A549 (cell line): ENCODE results near the gene ZNF341. TPM values are rescaled to one million over a fixed set of nuclear protein-coding genes. Genes with fewer than 3 reads are reported as not detected.

Source experiments
- ATAC-seq, 2 experiments: fragments of 200-7000 bp in 1 of 2; fragments of >200 bp in 1 of 2; cut with Nextera tagmentation in 1 of 2; cut with Tn5 transposase in 1 of 2; 3 replicates each; pipeline versions ENCODE4 v1.8.0 to v1.9.1; 2018 to 2020; ENCODE audit warnings: mild to moderate bottlenecking in 1 of 2, moderate library complexity in 1 of 2
- CTCF ChIA-PET: fragments of 300-600 bp; sonication (Branson Sonifier 250); formaldehyde crosslinking; extraction: SDS; loops from one replicate; lab custom pipeline; 2021; ENCODE audit warnings: antibody characterized with exemption, inconsistent platforms; lab: Yijun Ruan, JAX
- POLR2A ChIA-PET: fragments of 350-600 bp; formaldehyde crosslinking; extraction: SDS; loops from one replicate; lab custom pipeline; 2021; ENCODE audit warnings: antibody characterized with exemption, inconsistent platforms; lab: Yijun Ruan, JAX
- DNase-seq, 2 experiments: peaks; one replicate each; pipeline versions ENCODE4 v3.0.0 to v3.0.0-alpha.2; 2011 to 2016; ENCODE audit warnings: low read depth in 1 of 2, low spot score in 1 of 2
- FAIRE-seq: peaks from 2 replicates; lab custom pipeline; 2011; peaks lifted over from hg19 to GRCh38; lab: Jason Lieb, UNC
- H3K27ac ChIP-seq, 2 experiments: fragments of >200 bp; sonication (Bioruptor Twin); formaldehyde crosslinking; 3 replicates each; pipeline ENCODE4 v1.5.1; 2016 to 2017
- H3K4me1 ChIP-seq: fragments of >200 bp; sonication (Bioruptor Twin); formaldehyde crosslinking; 3 replicates; pipeline ENCODE4 v1.6.1; 2016
- H3K4me2 ChIP-seq: fragments of >200 bp; sonication (Bioruptor Twin); formaldehyde crosslinking; 3 replicates; pipeline ENCODE4 v1.6.1; 2016
- H3K4me3 ChIP-seq: fragments of >200 bp; sonication (Bioruptor Twin); formaldehyde crosslinking; 3 replicates; pipeline ENCODE4 v1.5.1; 2016
- H3K9me3 ChIP-seq: fragments of >200 bp; sonication (Bioruptor Twin); formaldehyde crosslinking; 3 replicates; pipeline ENCODE4 v1.6.1; 2016
- ATOH8 ChIP-seq: fragments of 250-450 bp; sonication (Bioruptor Pico); IDR thresholded peaks from 2 replicates; pipeline ENCODE4 v1.5.0; 2020; ENCODE audit warnings: low read depth, mild to moderate bottlenecking, moderate library complexity
- CBX2 ChIP-seq: fragments of 200-600 bp; sonication (generic); IDR thresholded peaks from 2 replicates; pipeline ENCODE4 v1.6.1; 2016; ENCODE audit warnings: low read depth, mild to moderate bottlenecking, borderline replicate concordance
- CEBPB ChIP-seq, 2 experiments: fragments of >200 bp in 1 of 2; sonication (Bioruptor Twin) in 1 of 2; formaldehyde crosslinking in 1 of 2; IDR thresholded peaks; 2 replicates each; pipeline ENCODE4 v1.6.1; 2012 to 2016
- CHD2 ChIP-seq: fragments of 150-350 bp; IDR thresholded peaks from 2 replicates; pipeline ENCODE4 v1.6.1; 2014; ENCODE audit warnings: low read length; ENCODE audit not compliant: partially characterized antibody
- EHF ChIP-seq: fragments of 250-450 bp; sonication (Bioruptor Pico); IDR thresholded peaks from 2 replicates; pipeline ENCODE4 v1.5.0; 2020; ENCODE audit warnings: mild to moderate bottlenecking
- EHMT2 ChIP-seq: fragments of 200-600 bp; sonication (generic); IDR thresholded peaks from 2 replicates; pipeline ENCODE4 v1.6.1; 2016; ENCODE audit warnings: antibody characterized with exemption, low read depth, mild to moderate bottlenecking, moderate library complexity
- EP300 ChIP-seq, 2 experiments: fragments of >200 bp; sonication (Bioruptor Twin); formaldehyde crosslinking; IDR thresholded peaks; 2 replicates in 1 of 2; 3 replicates in 1 of 2; pipeline ENCODE4 v1.6.1; 2016 to 2017
- ESRRA ChIP-seq: fragments of 150-350 bp; IDR thresholded peaks from 2 replicates; pipeline ENCODE4 v1.6.1; 2014; ENCODE audit warnings: mild to moderate bottlenecking, low read length, borderline replicate concordance
- FOSL2 ChIP-seq, 2 experiments: fragments of 450-650 bp in 1 of 2; fragments of >200 bp in 1 of 2; sonication (Bioruptor Twin) in 1 of 2; formaldehyde crosslinking; IDR thresholded peaks; 2 replicates each; pipeline versions ENCODE4 v1.5.0 to v1.6.1; 2016 to 2020; ENCODE audit warnings: mild to moderate bottlenecking in 1 of 2, moderate library complexity in 1 of 2
- FOXS1 ChIP-seq: fragments of 250-450 bp; sonication (Bioruptor Pico); IDR thresholded peaks from 2 replicates; pipeline ENCODE4 v1.5.0; 2020; ENCODE audit warnings: mild to moderate bottlenecking, moderate library complexity
- HEYL ChIP-seq: fragments of 250-450 bp; sonication (Bioruptor Pico); IDR thresholded peaks from 2 replicates; pipeline ENCODE4 v1.8.0; 2021; ENCODE audit warnings: mild to moderate bottlenecking, moderate library complexity
- HMGXB4 ChIP-seq: fragments of 250-450 bp; sonication (Bioruptor Pico); IDR thresholded peaks from 2 replicates; pipeline ENCODE4 v1.5.0; 2021; ENCODE audit warnings: mild to moderate bottlenecking, moderate library complexity, borderline replicate concordance
- HOXA7 ChIP-seq: fragments of 250-450 bp; sonication (Bioruptor Pico); IDR thresholded peaks from 2 replicates; pipeline ENCODE4 v1.5.0; 2020; ENCODE audit warnings: mild to moderate bottlenecking, moderate library complexity
- JUN ChIP-seq, 2 experiments: fragments of >200 bp; sonication (Bioruptor Twin); formaldehyde crosslinking; IDR thresholded peaks; 2 replicates in 1 of 2; 3 replicates in 1 of 2; pipeline ENCODE4 v1.6.1; 2016 to 2017
- MAX ChIP-seq: IDR thresholded peaks from 2 replicates; pipeline ENCODE4 v1.6.1; 2012
- MAZ ChIP-seq: fragments of 150-350 bp; IDR thresholded peaks from 2 replicates; pipeline ENCODE4 v1.6.1; 2014; ENCODE audit warnings: antibody characterized with exemption, low read depth, low read length, borderline replicate concordance
- MYC ChIP-seq: IDR thresholded peaks from 2 replicates; pipeline ENCODE4 v1.6.1; 2012; ENCODE audit warnings: mild to moderate bottlenecking, inconsistent platforms, low read length, improper control_type of control experiment, borderline replicate concordance
- NFE2L2 ChIP-seq: fragments of 150-350 bp; conservative IDR thresholded peaks from 2 replicates; pipeline ENCODE4 v1.6.1; 2014; ENCODE audit warnings: low read length
- PBX3 ChIP-seq: IDR thresholded peaks from 2 replicates; pipeline ENCODE4 v1.6.1; 2012
- PHF8 ChIP-seq: fragments of 200-600 bp; sonication (generic); IDR thresholded peaks from 2 replicates; pipeline ENCODE4 v1.6.1; 2016; ENCODE audit warnings: low read depth, mild to moderate bottlenecking, antibody characterized with exemption, moderate library complexity, borderline replicate concordance
- POLR2A ChIP-seq: IDR thresholded peaks from 2 replicates; pipeline ENCODE4 v1.6.1; 2012; ENCODE audit warnings: mild to moderate bottlenecking, low read length
- POLR2AphosphoS2 ChIP-seq: conservative IDR thresholded peaks from 2 replicates; pipeline ENCODE4 v1.6.1; 2012; ENCODE audit warnings: low read length, improper control_type of control experiment, inconsistent platforms
- RAD21 ChIP-seq, 2 experiments: fragments of >200 bp in 1 of 2; sonication (Bioruptor Twin) in 1 of 2; formaldehyde crosslinking in 1 of 2; IDR thresholded peaks in 1 of 2; conservative IDR thresholded peaks in 1 of 2; 2 replicates in 1 of 2; 3 replicates in 1 of 2; pipeline ENCODE4 v1.6.1; 2012 to 2018; ENCODE audit warnings: inconsistent platforms in 1 of 2
- RARB ChIP-seq: fragments of 250-450 bp; sonication (Bioruptor Pico); IDR thresholded peaks from 2 replicates; pipeline ENCODE4 v1.8.0; 2021; ENCODE audit warnings: mild to moderate bottlenecking, moderate library complexity
- RFX5 ChIP-seq: fragments of 450-650 bp; IDR thresholded peaks from 2 replicates; pipeline ENCODE4 v1.7.1; 2014; ENCODE audit warnings: antibody characterized with exemption, mild to moderate bottlenecking, moderate library complexity
- SMC3 ChIP-seq: fragments of >200 bp; sonication (Bioruptor Twin); formaldehyde crosslinking; IDR thresholded peaks from 3 replicates; pipeline ENCODE4 v1.6.1; 2018; ENCODE audit warnings: inconsistent platforms
- TP53 ChIP-seq: fragments of 250-450 bp; sonication (Bioruptor Pico); IDR thresholded peaks from 2 replicates; pipeline ENCODE4 v1.5.0; 2021; ENCODE audit warnings: mild to moderate bottlenecking, moderate library complexity
- USF2 ChIP-seq: fragments of 450-650 bp; IDR thresholded peaks from 2 replicates; pipeline ENCODE4 v1.6.1; 2014; ENCODE audit warnings: antibody characterized with exemption
- WGBS: methylation state at CpG from one replicate; pipeline ENCODE4 v1.1.6; 2017; ENCODE audit errors: missing lambda C conversion rate; 5-methylcytosine and 5-hydroxymethylcytosine counted together
- polyA plus RNA-seq, 4 experiments: library from polyadenylated mRNA; depleted of rRNA in 3 of 4; stranded (reverse); fragments of >200 nt; fragmentation: RNase III in 1 of 4; extraction: RNeasy Plus Mini Kit Qiagen cat#74134 plus additional on column Dnase treatment in 1 of 4; gene quantifications; 2 replicates in 3 of 4; 3 replicates in 1 of 4; pipeline ENCODE4 v1.2.3, GENCODE V29; 2011 to 2017

Gene ZNF341
- polyA plus RNA-seq, 2 of the 4 experiments (the other 2 are of a cell fraction) = 2.1 to 4.1 TPM

GRCh38 chr20:33719277-33719988, 12.4 kb upstream of the ZNF341 start:
- H3K27ac ChIP-seq = peak overlapping the region; percentile 64 to 84
- no peak for DNase-seq
- 71% methylated on average over 13 of the region's 13 CpGs for WGBS
- TF ChIP-seq CBX2 (no peak), JUN (IDR thresholded peaks at IDR 0.05) (no peak), SMC3 (no peak), MAZ (no peak), ESRRA (no peak), PBX3 (no peak), HOXA7 (CRISPR knock-in tag) (no peak), EHF (CRISPR knock-in tag) (no peak), NFE2L2 (no peak), EP300 (IDR thresholded peaks at IDR 0.05) (no peak), MYC (no peak), POLR2A (no peak), ATOH8 (no peak), HMGXB4 (CRISPR knock-in tag) (no peak), RAD21 (conservative IDR thresholded peaks at IDR 0.05 in 1 of 2, IDR thresholded peaks at IDR 0.05 in 1 of 2) (no peak), HEYL (no peak), POLR2AphosphoS2 (no peak), RARB (CRISPR knock-in tag) (no peak)
- TF ChIP-seq, all 56 proteins: peak for 0
- CTCF ChIA-PET = interaction anchor here (0.5 to 1.7 kb wide), 6 partner anchors 9 to 101 kb away, joined by 3 to 6 read pairs (median 4); no protein-coding TSS in a partner anchor
- no peak for FAIRE-seq
- POLR2A ChIA-PET = interaction anchor here (1.2 to 1.3 kb wide), 2 partner anchors 13 to 47 kb away, joined by 3 to 12 read pairs; partner anchors contain the start of gene ZNF341
- Histone ChIP-seq H3K4me1 (peaks cover 12% of the 10 kb centered on the region; the same call in 1 of the 3 replicates), H3K4me2 (peak overlapping the region; percentile 88), H3K4me3 (peak overlapping the region; percentile 73), H3K9me3 (no peaks in the 10 kb centered on the region)
- peak; percentile 1 to 3; a peak in 3 of 6 replicates for ATAC-seq

- ChIA-PET CTCF (interaction anchor here (0.5 to 1.7 kb wide), 5 partner anchors 8 to 100 kb away, joined by 4 to 6 read pairs (median 4); no protein-coding TSS in a partner anchor), POLR2A (interaction anchor here (0.7 to 1.3 kb wide), 3 partner anchors 12 to 55 kb away, joined by 3 to 12 read pairs (median 3); partner anchors contain the start of gene ZNF341)
- H3K4me3 ChIP-seq = peak within 1 kb of the TSS; percentile 73
- peak; percentile 99 to 100 for DNase-seq
- peak; percentile 91 for FAIRE-seq
- H3K4me1 ChIP-seq = peaks cover 14% of the 10 kb centered on the region; the same call in 1 of the 3 replicates
- WGBS = 2% methylated on average over 30 of the region's 46 CpGs
- H3K4me2 ChIP-seq = peak within 1 kb of the TSS; percentile 88
- peak; percentile 99 for ATAC-seq
- peak within 1 kb of the TSS; percentile 64 to 84 for H3K27ac ChIP-seq
- no peaks in the 10 kb centered on the region for H3K9me3 ChIP-seq
- TF ChIP-seq PHF8 (peak; percentile 45), EHMT2 (no peak), POLR2A (peak; percentile 24), ESRRA (no peak), RFX5 (peak; percentile 76), CEBPB (IDR thresholded peaks at IDR 0.05) (no peak), ATOH8 (no peak), CHD2 (peak; percentile 11), USF2 (0 out of 2 replicates have a peak, but pooled peaks have one; percentile 6), FOSL2 (IDR thresholded peaks at IDR 0.05) (no peak), FOSL2 (CRISPR knock-in tag; IDR thresholded peaks at IDR 0.05) (no peak), FOXS1 (CRISPR knock-in tag) (no peak), SMC3 (no peak), PBX3 (peak; percentile 99), MAX (peak; percentile 50), TP53 (CRISPR knock-in tag) (no peak)
Observed at GRCh38 chr20:33719989-33720709, 11.6 kb upstream of the ZNF341 start, which contains the start of gene PXMP4. PXMP4 (minus strand) TSS chr20:33720310; CDS start chr20:33720207, 103 bp downstream.
